Fibroblast of lung (primary cell): ENCODE measurements around the gene GSG1L2. TPM values are rescaled to one million over a fixed set of nuclear protein-coding genes. Genes with fewer than 3 reads are reported as not detected.

ENCODE experiments used
- DNase-seq, 2 donors: peaks; one replicate each; pipeline versions ENCODE4 v3.0.0 to v3.0.0-alpha.2; 2010; ENCODE audit warnings: low read depth in 2 of 2
- H2AFZ ChIP-seq: 2 replicates; pipeline ENCODE4 v1.5.1; 2012; ENCODE audit warnings: low read length, control low read depth, inconsistent platforms
- H3K27ac ChIP-seq: 2 replicates; pipeline ENCODE4 v1.5.1; 2011; ENCODE audit warnings: low read length, control low read depth; ENCODE audit not compliant: insufficient read depth
- H3K27me3 ChIP-seq: 2 replicates; pipeline ENCODE4 v1.5.1; 2011; ENCODE audit warnings: mild to moderate bottlenecking, low read length; ENCODE audit not compliant: control insufficient read depth, insufficient read depth
- H3K36me3 ChIP-seq: 2 replicates; pipeline ENCODE4 v1.5.1; 2011; ENCODE audit warnings: low read length; ENCODE audit not compliant: control insufficient read depth, insufficient read depth
- H3K4me1 ChIP-seq: 2 replicates; pipeline ENCODE4 v1.5.1; 2011; ENCODE audit warnings: low read length; ENCODE audit not compliant: control insufficient read depth, insufficient read depth; ENCODE audit errors: extremely low read depth
- H3K4me2 ChIP-seq: 2 replicates; pipeline ENCODE4 v1.5.1; 2011; ENCODE audit warnings: low read length, control low read depth; ENCODE audit not compliant: insufficient read depth; ENCODE audit errors: extremely low read depth
- H3K4me3 ChIP-seq, 4 experiments: fragments of 200-600 bp in 1 of 4; sonication (generic) in 1 of 4; replicated peaks in 1 of 4; 2 replicates each; pipeline ENCODE4 v1.5.1; 2011 to 2016; ENCODE audit warnings: low read length in 4 of 4, low read depth in 3 of 4, mild to moderate bottlenecking in 3 of 4, control low read depth in 2 of 4, inconsistent platforms in 1 of 4, mixed read lengths in 1 of 4; ENCODE audit not compliant: insufficient read depth in 1 of 4; ENCODE audit errors: control extremely low read depth in 1 of 4
- H3K79me2 ChIP-seq: 2 replicates; pipeline ENCODE4 v1.5.1; 2012; ENCODE audit warnings: mild to moderate bottlenecking, low read length, inconsistent platforms; ENCODE audit not compliant: control insufficient read depth, insufficient read depth
- H3K9ac ChIP-seq: 2 replicates; pipeline ENCODE4 v1.5.1; 2011; ENCODE audit warnings: mild to moderate bottlenecking, low read length, control low read depth; ENCODE audit not compliant: insufficient read depth
- H3K9me3 ChIP-seq: 2 replicates; pipeline ENCODE4 v1.5.1; 2012; ENCODE audit warnings: low read depth, low read length; ENCODE audit not compliant: control insufficient read depth, insufficient read depth
- H4K20me1 ChIP-seq: 2 replicates; pipeline ENCODE4 v1.5.1; 2011; ENCODE audit warnings: low read length; ENCODE audit not compliant: control insufficient read depth, insufficient read depth; ENCODE audit errors: extremely low read depth
- CTCF ChIP-seq, 2 donors: IDR thresholded peaks in 1 of 2; conservative IDR thresholded peaks in 1 of 2; 1 replicate in 1 of 2; 2 replicates in 1 of 2; pipeline ENCODE4 v1.5.1; 2011 to 2012; ENCODE audit warnings: low read length in 2 of 2, control low read depth in 1 of 2, inconsistent platforms in 1 of 2, low read depth in 1 of 2, mild to moderate bottlenecking in 1 of 2
- EZH2 ChIP-seq: IDR thresholded peaks from 2 replicates; pipeline ENCODE4 v1.5.1; 2012; ENCODE audit warnings: low read length, control low read depth, mild to moderate bottlenecking; ENCODE audit errors: missing control alignments
- polyA plus RNA-seq, 2 donors: library from polyadenylated mRNA; depleted of rRNA in 1 of 2; stranded (reverse) in 1 of 2; unstranded in 1 of 2; fragments of >200 nt; gene quantifications; 2 replicates each; pipeline ENCODE4 v1.2.1, GENCODE V29; 2011 to 2012; ENCODE audit warnings: missing spikeins in 1 of 2
- total RNA-seq: library from RNA; depleted of rRNA; stranded (reverse); fragments of >200 nt; gene quantifications from 2 replicates; pipeline ENCODE4 v1.2.1, GENCODE V29; 2014

Gene GSG1L2
- total and polyA plus RNA-seq, 2 donors (not counting 1 experiment from before 2014, with no cell fraction given), result not detected

DNA sequence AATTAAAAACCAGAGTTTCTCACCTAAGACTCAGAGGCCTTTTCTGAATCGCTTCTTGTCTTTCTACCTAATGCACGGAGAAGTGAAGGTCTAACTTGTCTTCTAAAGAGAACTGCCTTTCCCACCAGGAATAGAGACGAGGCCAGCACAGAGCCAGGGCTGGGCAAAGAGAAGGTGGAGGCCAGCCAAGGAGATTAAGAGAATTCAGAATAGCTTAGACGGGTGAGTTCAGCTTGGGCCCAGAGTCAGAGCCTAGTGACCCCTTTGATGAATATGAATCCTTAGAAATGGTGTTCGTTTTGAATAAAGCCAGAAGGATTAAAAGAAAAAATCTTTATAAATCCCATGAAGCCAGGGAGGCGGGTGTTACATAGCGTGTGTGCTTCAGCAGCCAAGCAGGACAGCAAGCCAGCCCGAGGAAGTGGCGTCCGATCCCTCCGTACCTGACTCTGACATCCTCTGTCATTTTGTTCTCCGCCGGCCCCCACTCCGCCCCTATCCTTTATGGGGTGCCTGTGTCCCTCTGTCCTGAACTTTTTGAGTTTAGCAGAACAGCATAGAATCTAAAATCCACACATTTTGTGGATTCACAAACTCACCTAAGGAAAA lies 7.4 kb downstream of the GSG1L2 start:
- no peaks in the 10 kb centered on the region for H3K4me1 ChIP-seq
- no peak for DNase-seq
- TF ChIP-seq CTCF (conservative IDR thresholded peaks at IDR 0.05 in 1 of 2, IDR thresholded peaks at IDR 0.05 in 1 of 2; ENCODE audit: low read depth in 1 of 2, low read length in 2 of 2) (no peak), EZH2 (no peak)
- H3K9me3 ChIP-seq, result peaks cover 1% of the 10 kb centered on the region
- H3K79me2 ChIP-seq, result no peaks in the 10 kb centered on the region
- no peaks in the 10 kb centered on the region for H4K20me1 ChIP-seq
- H3K9ac ChIP-seq, result no peak overlapping the region
- no peak overlapping the region for H2AFZ ChIP-seq
- no peaks in the 10 kb centered on the region for H3K27me3 ChIP-seq
- no peak overlapping the region for H3K4me3 ChIP-seq
- H3K27ac ChIP-seq, result no peak overlapping the region
- H3K36me3 ChIP-seq, result no peaks in the 10 kb centered on the region
- no peak overlapping the region for H3K4me2 ChIP-seq

- TF ChIP-seq EZH2 (no peak), CTCF (conservative IDR thresholded peaks at IDR 0.05 in 1 of 2, IDR thresholded peaks at IDR 0.05 in 1 of 2; ENCODE audit: low read depth in 1 of 2, low read length in 2 of 2) (no peak)
- H3K27ac ChIP-seq, result no peak overlapping the region
- no peaks in the 10 kb centered on the region for H3K79me2 ChIP-seq
- H2AFZ ChIP-seq, result no peak overlapping the region
- H3K27me3 ChIP-seq, result no peaks in the 10 kb centered on the region
- H3K9ac ChIP-seq, result no peak overlapping the region
- peaks cover 1% of the 10 kb centered on the region for H3K9me3 ChIP-seq
- H4K20me1 ChIP-seq, result no peaks in the 10 kb centered on the region
- H3K36me3 ChIP-seq, result no peaks in the 10 kb centered on the region
- no peak for DNase-seq
- H3K4me3 ChIP-seq, result no peak overlapping the region
- no peak overlapping the region for H3K4me2 ChIP-seq
- H3K4me1 ChIP-seq, result no peaks in the 10 kb centered on the region
These were observed 8.7 kb downstream of the GSG1L2 start for GRCh38 chr17:9813166-9813565.

- no peaks in the 10 kb centered on the region for H4K20me1 ChIP-seq
- DNase-seq, result no peak
- no peak overlapping the region for H3K4me2 ChIP-seq
- no peak for TF ChIP-seq CTCF (conservative IDR thresholded peaks at IDR 0.05 in 1 of 2, IDR thresholded peaks at IDR 0.05 in 1 of 2; ENCODE audit: low read depth in 1 of 2, low read length in 2 of 2)
- TF ChIP-seq EZH2, result no peak
- no peaks in the 10 kb centered on the region for H3K36me3 ChIP-seq
- H3K4me3 ChIP-seq, result no peak overlapping the region
- peaks cover 1% of the 10 kb centered on the region for H3K9me3 ChIP-seq
- H3K4me1 ChIP-seq, result no peaks in the 10 kb centered on the region
- H3K27me3 ChIP-seq, result no peaks in the 10 kb centered on the region
- H2AFZ ChIP-seq, result no peak overlapping the region
- H3K79me2 ChIP-seq, result no peaks in the 10 kb centered on the region
- no peak overlapping the region for H3K9ac ChIP-seq
- H3K27ac ChIP-seq, result no peak overlapping the region
These were observed 10.3 kb downstream of the GSG1L2 start for GRCh38 chr17:9811537-9811936.
